ENCODE data around the gene SETD6. TPM values are rescaled to one million over a fixed set of nuclear protein-coding genes. Genes with fewer than 3 reads are reported as not detected.

SETD6 gene
- polyA plus RNA-seq, 1 of the 3 experiments (the other 2 are of a cell fraction): 17.2 TPM

GRCh38 chr16:58556678-58557077 lies 41.4 kb downstream of the SETD6 start:
- DNase-seq: no peak
- ChIA-PET CTCF (interaction anchor here (2.1 kb wide), 1 partner anchor 45 kb away, joined by 6 read pairs; no protein-coding TSS in a partner anchor), POLR2A (no interaction called here)
- Histone ChIP-seq H4K20me1 (ENCODE audit: insufficient read depth) (no peaks in the 10 kb centered on the region; the same call in 1 of the 2 replicates), H3K9me3 (no peaks in the 10 kb centered on the region), H3K27ac (ENCODE audit: low read depth in 2 of 2, low read length in 1 of 2) (peak overlapping the region in 1 of 2 experiments; percentile 4; a peak in 1 of 4 replicates), H3K36me3 (replicated peaks in 1 of 2; ENCODE audit: control insufficient read depth in 1 of 2, insufficient read depth in 2 of 2, low read length in 1 of 2) (peaks cover 74 to 79% of the 10 kb centered on the region in 2 experiments), H3K9ac (no peak overlapping the region), H3K4me2 (no peak overlapping the region), H3K79me2 (ENCODE audit: insufficient read depth) (peaks cover 6% of the 10 kb centered on the region), H3K27me3 (ENCODE audit: insufficient read depth) (no peaks in the 10 kb centered on the region), H3K4me1 (ENCODE audit: control insufficient read depth in 1 of 2, insufficient read depth in 2 of 2, low read depth in 1 of 2, low read length in 1 of 2) (no peaks in the 10 kb centered on the region), H3K4me3 (ENCODE audit: low read depth in 2 of 2, low read length in 1 of 2) (no peak overlapping the region), H3F3A (replicated peaks; ENCODE audit: insufficient read depth) (no peaks in the 10 kb centered on the region), H3K9me2 (no peaks in the 10 kb centered on the region), H2AFZ (ENCODE audit: low read depth) (no peak overlapping the region)
- TF ChIP-seq TCF12 (IDR thresholded peaks at IDR 0.05): peak; percentile 13; the same call in 1 of the 2 replicates
- 0 out of 2 replicates have a peak, but pooled peaks have one; percentile 10 for TF ChIP-seq PBX3 (IDR thresholded peaks at IDR 0.05)
- TF ChIP-seq NFIC (IDR thresholded peaks at IDR 0.05; ENCODE audit: borderline replicate concordance): no peak
- 75% methylated on average over 2 of the region's 2 CpGs for WGBS (ENCODE audit: low lambda C conversion rate)

- Histone ChIP-seq H3K27me3 (ENCODE audit: insufficient read depth) (no peaks in the 10 kb centered on the region), H3K9ac (no peak overlapping the region), H3K9me3 (no peaks in the 10 kb centered on the region), H3K27ac (ENCODE audit: low read depth in 2 of 2, low read length in 1 of 2) (0 out of 4 replicates have a peak overlapping the region, but pooled peaks of 1 of the 2 experiments have one; percentile 16), H3K4me3 (ENCODE audit: low read depth in 2 of 2, low read length in 1 of 2) (no peak overlapping the region), H3K4me1 (ENCODE audit: control insufficient read depth in 1 of 2, insufficient read depth in 2 of 2, low read depth in 1 of 2, low read length in 1 of 2) (no peaks in the 10 kb centered on the region), H3K9me2 (no peaks in the 10 kb centered on the region), H3K79me2 (ENCODE audit: insufficient read depth) (peaks cover 42% of the 10 kb centered on the region), H3K4me2 (no peak overlapping the region), H2AFZ (ENCODE audit: low read depth) (no peak overlapping the region), H3K36me3 (replicated peaks in 1 of 2; ENCODE audit: control insufficient read depth in 1 of 2, insufficient read depth in 2 of 2, low read length in 1 of 2) (peaks cover 35 to 57% of the 10 kb centered on the region in 2 experiments), H3F3A (replicated peaks; ENCODE audit: insufficient read depth) (peaks cover 10% of the 10 kb centered on the region), H4K20me1 (ENCODE audit: insufficient read depth) (peaks cover 8% of the 10 kb centered on the region; the same call in 1 of the 2 replicates)
- ChIA-PET CTCF (interaction anchor here (0.8 kb wide), 1 partner anchor 98 kb away, joined by 3 read pairs; no protein-coding TSS in a partner anchor), POLR2A (no interaction called here)
- TF ChIP-seq JUND (IDR thresholded peaks at IDR 0.05) (peak; percentile 32; the same call in 1 of the 2 replicates), RAD21 (IDR thresholded peaks at IDR 0.05; ENCODE audit: low read length) (no peak), USF1 (IDR thresholded peaks at IDR 0.05; ENCODE audit: borderline replicate concordance, low read depth) (no peak), MAX (IDR thresholded peaks at IDR 0.05; ENCODE audit: low read depth) (no peak), TAF1 (IDR thresholded peaks at IDR 0.05; ENCODE audit: borderline replicate concordance, low read depth, low read length) (no peak), YY1 (IDR thresholded peaks at IDR 0.05; ENCODE audit: low read depth) (no peak), TCF12 (IDR thresholded peaks at IDR 0.05) (no peak), FOSL2 (IDR thresholded peaks at IDR 0.05; ENCODE audit: borderline replicate concordance, low read depth) (peak; percentile 43; the same call in 1 of the 2 replicates), NRF1 (IDR thresholded peaks at IDR 0.05; ENCODE audit: low read depth, low read length) (no peak), TEAD4 (IDR thresholded peaks at IDR 0.05; ENCODE audit: borderline replicate concordance, insufficient read depth) (no peak), ZBTB33 (IDR thresholded peaks at IDR 0.05; ENCODE audit: borderline replicate concordance, low read depth) (no peak), SIN3A (IDR thresholded peaks at IDR 0.05; ENCODE audit: borderline replicate concordance, low read depth, low read length) (no peak), FOXJ3 (CRISPR knock-in tag; IDR thresholded peaks at IDR 0.05) (no peak)
- no peak for DNase-seq
Observed at GRCh38 chr16:58563235-58563634, 47.9 kb downstream of the SETD6 start.
